HepG2 (cell line): Measurements from ENCODE around the gene FOSB. TPM values are rescaled to one million over a fixed set of nuclear protein-coding genes. Genes with fewer than 3 reads are reported as not detected.

Source experiments
- ATAC-seq: fragments of 200-7000 bp; cut with Tn5 transposase; 3 replicates; pipeline ENCODE4 v1.9.1; 2020; ENCODE audit warnings: mild to moderate bottlenecking, moderate library complexity
- BruUV-seq: library from RNA; stranded (reverse); fragments of 400-500 nt; replicated peaks from 2 replicates; lab custom pipeline; 2021; lab: Mats Ljungman, UMichigan
- CTCF ChIA-PET: fragments of 300-600 bp; formaldehyde crosslinking; extraction: SDS; loops from one replicate; lab custom pipeline; 2021; ENCODE audit warnings: low total read pairs, inconsistent platforms, low intra/inter-chr PET ratio; lab: Yijun Ruan, JAX
- POLR2A ChIA-PET: fragments of 350-600 bp; sonication (Branson Sonifier 250); formaldehyde crosslinking; loops from one replicate; lab custom pipeline; 2020; ENCODE audit warnings: antibody characterized with exemption, inconsistent platforms; lab: Yijun Ruan, JAX
- DNase-seq: peaks from one replicate; pipeline ENCODE4 v3.0.0-alpha.2; 2015; ENCODE audit warnings: low spot score
- FAIRE-seq: peaks from 3 replicates; lab custom pipeline; 2011; peaks lifted over from hg19 to GRCh38; lab: Jason Lieb, UNC
- H2AFZ ChIP-seq: one replicate; pipeline ENCODE4 v1.6.1; 2011; ENCODE audit warnings: low read length, inconsistent platforms
- H3K27ac ChIP-seq: fragments of 300-600 bp; 3 replicates; pipeline ENCODE4 v1.8.0; 2011; ENCODE audit warnings: mixed run types, mild to moderate bottlenecking, mixed read lengths, low read length, inconsistent platforms; ENCODE audit not compliant: insufficient read depth; ENCODE audit errors: extremely low read length
- H3K27me3 ChIP-seq, 2 experiments: fragments of 200-600 bp in 1 of 2; 2 replicates in 1 of 2; 3 replicates in 1 of 2; pipeline versions ENCODE4 v1.6.0 to v1.8.0; 2011; ENCODE audit warnings: low read length in 2 of 2, mild to moderate bottlenecking in 2 of 2, moderate library complexity in 2 of 2, inconsistent platforms in 1 of 2; ENCODE audit not compliant: insufficient read depth in 2 of 2, control insufficient read depth in 1 of 2
- H3K36me3 ChIP-seq, 2 experiments: fragments of 200-600 bp in 1 of 2; replicated peaks in 1 of 2; 2 replicates in 1 of 2; 3 replicates in 1 of 2; pipeline versions ENCODE4 v1.5.1 to v1.8.0; 2011; ENCODE audit warnings: low read length in 2 of 2, inconsistent platforms in 1 of 2; ENCODE audit not compliant: insufficient read depth in 2 of 2, control insufficient read depth in 1 of 2
- H3K4me1 ChIP-seq: 2 replicates; pipeline ENCODE4 v1.5.1; 2012; ENCODE audit warnings: low read length, inconsistent platforms; ENCODE audit not compliant: insufficient read depth
- H3K4me2 ChIP-seq: 2 replicates; pipeline ENCODE4 v1.6.0; 2011; ENCODE audit warnings: low read depth, low read length, inconsistent platforms
- H3K4me3 ChIP-seq, 3 experiments: fragments of 200-600 bp in 1 of 3; sonication (generic), shearing (Covaris generic) in 1 of 3; replicated peaks in 1 of 3; 2 replicates each; pipeline ENCODE4 v1.5.1; 2011 to 2016; ENCODE audit warnings: low read length in 3 of 3, inconsistent platforms in 2 of 3, low read depth in 2 of 3, mild to moderate bottlenecking in 2 of 3, control low read depth in 1 of 3, mixed read lengths in 1 of 3; ENCODE audit not compliant: insufficient read depth in 1 of 3
- H3K79me2 ChIP-seq: one replicate; pipeline ENCODE4 v1.6.1; 2011; ENCODE audit warnings: low read length, inconsistent platforms; ENCODE audit not compliant: insufficient read depth
- H3K9ac ChIP-seq: 2 replicates; pipeline ENCODE4 v1.6.0; 2011; ENCODE audit warnings: mild to moderate bottlenecking, low read depth, low read length, inconsistent platforms; ENCODE audit not compliant: insufficient read depth
- H3K9me3 ChIP-seq: 2 replicates; pipeline ENCODE4 v1.5.1; 2012; ENCODE audit warnings: mild to moderate bottlenecking, low read length
- H4K20me1 ChIP-seq: 2 replicates; pipeline ENCODE4 v1.6.0; 2011; ENCODE audit warnings: inconsistent platforms, mild to moderate bottlenecking, low read length, moderate library complexity; ENCODE audit not compliant: insufficient read depth
- DNMT1 ChIP-seq: sonication (generic); formaldehyde crosslinking; IDR thresholded peaks from 2 replicates; pipeline ENCODE4 v1.5.1; 2020; ENCODE audit warnings: mild to moderate bottlenecking, missing genetic modification reagents
- MATR3 ChIP-seq: sonication (generic); formaldehyde crosslinking; IDR thresholded peaks from 2 replicates; pipeline ENCODE4 v1.4.0; 2020; ENCODE audit warnings: missing genetic modification reagents
- SSRP1 ChIP-seq: IDR thresholded peaks from 2 replicates; pipeline ENCODE4 v1.6.1; 2016; ENCODE audit warnings: control low read depth
- ZNF121 ChIP-seq: sonication (generic); formaldehyde crosslinking; IDR thresholded peaks from 2 replicates; pipeline ENCODE4 v1.5.0; 2020; ENCODE audit warnings: mild to moderate bottlenecking, missing genetic modification reagents
- ZNF367 ChIP-seq: sonication (generic); formaldehyde crosslinking; IDR thresholded peaks from 2 replicates; pipeline ENCODE4 v1.4.0; 2020; ENCODE audit warnings: missing genetic modification reagents, borderline replicate concordance
- ZNF460 ChIP-seq: sonication (generic); formaldehyde crosslinking; IDR thresholded peaks from 2 replicates; pipeline ENCODE4 v1.5.1; 2020; ENCODE audit warnings: missing genetic modification reagents, mild to moderate bottlenecking, borderline replicate concordance
- ZNF629 ChIP-seq: sonication (generic); formaldehyde crosslinking; conservative IDR thresholded peaks from 2 replicates; pipeline ENCODE4 v1.5.0; 2020; ENCODE audit warnings: missing genetic modification reagents
- ZNF7 ChIP-seq: IDR thresholded peaks from 2 replicates; pipeline ENCODE4 v1.6.1; 2016; ENCODE audit warnings: missing biosample characterization, missing genetic modification reagents
- ZNF850 ChIP-seq: sonication (generic); formaldehyde crosslinking; conservative IDR thresholded peaks from 2 replicates; pipeline ENCODE4 v1.9.0; 2021; ENCODE audit warnings: mild to moderate bottlenecking, missing genetic modification reagents
- WGBS: methylation state at CpG from one replicate; pipeline ENCODE4 v1.1.6; 2017; ENCODE audit warnings: low lambda C conversion rate; 5-methylcytosine and 5-hydroxymethylcytosine counted together
- in situ Hi-C: cut with HindIII; loops from 2 replicates; pipeline ENCODE4 v1.10.0; 2017; ENCODE audit warnings: low pct_unique_long_range_greater_than_20kb; ENCODE audit not compliant: extremely low pct_ligation_motif_present
- intact Hi-C: fragments of 100-400 bp; cut with micrococcal nuclease; formaldehyde crosslinking; loops from one replicate; pipeline ENCODE4 v1.10.0; 2022; ENCODE audit not compliant: unreplicated experiment
- polyA plus RNA-seq, 8 experiments: library from polyadenylated mRNA; depleted of rRNA in 3 of 8; stranded (reverse) in 7 of 8; unstranded in 1 of 8; fragments of >200 nt; fragmentation: Illumina TruSeq in 4 of 8; extraction: Trizol in 4 of 8; gene quantifications; 2 replicates each; pipeline versions ENCODE4 v1.2.1 to v1.2.3, GENCODE V29; 2011 to 2016; ENCODE audit warnings: low read depth in 4 of 8, missing spikeins in 1 of 8, mixed read lengths in 1 of 8; ENCODE audit not compliant: insufficient read depth in 1 of 8
- total RNA-seq, 5 experiments: library from RNA; depleted of rRNA; stranded (reverse); fragments of >200 nt; fragmentation: Illumina TruSeq; extraction: Trizol; gene quantifications; 2 replicates each; pipeline ENCODE4 v1.2.3, GENCODE V29; 2016; ENCODE audit warnings: low read depth in 1 of 5
- TF ChIP-seq, protein P1 (sequence below): sonication (generic); formaldehyde crosslinking; IDR thresholded peaks from 2 replicates; pipeline ENCODE4 v1.9.0; 2021; ENCODE audit warnings: missing genetic modification reagents, mild to moderate bottlenecking, borderline replicate concordance

Gene FOSB
- total and polyA plus RNA-seq, 2 of the 13 experiments (the other 11 are each of a cell fraction or from before 2014, with no cell fraction given), result 2.8 to 6.0 TPM

DNA sequence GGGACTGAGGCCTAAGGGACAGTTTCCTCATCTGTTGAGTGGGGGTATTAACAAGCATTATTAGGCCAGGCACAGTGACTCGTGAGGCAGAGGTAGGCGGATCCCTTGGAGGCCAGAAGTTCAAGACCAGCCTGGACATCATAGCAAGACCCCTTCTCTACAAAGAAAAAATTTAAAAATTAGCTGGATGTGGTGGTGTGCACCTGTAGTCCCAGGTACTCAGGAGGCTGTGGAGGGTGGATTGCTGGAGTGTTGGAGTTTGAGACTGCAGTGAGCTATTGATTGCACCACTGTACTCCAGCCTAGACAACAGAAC is 11.3 kb upstream of the FOSB start:
- no peaks in the 10 kb centered on the region for H4K20me1 ChIP-seq
- H3K4me1 ChIP-seq, result peaks cover 74% of the 10 kb centered on the region
- TF ChIP-seq ZNF460 (0 out of 2 replicates have a peak, but pooled peaks have one; percentile 35), ZNF121 (CRISPR knock-in tag) (peak; percentile 92), SSRP1 (CRISPR knock-in tag) (no peak), DNMT1 (CRISPR knock-in tag) (no peak), MATR3 (CRISPR knock-in tag) (no peak), ZNF7 (CRISPR knock-in tag) (no peak), ZNF629 (CRISPR knock-in tag) (peak; percentile 39; the same call in 1 of the 2 replicates), ZNF850 (CRISPR knock-in tag) (no peak), ZNF367 (no peak)
- TF ChIP-seq, protein P1, sequence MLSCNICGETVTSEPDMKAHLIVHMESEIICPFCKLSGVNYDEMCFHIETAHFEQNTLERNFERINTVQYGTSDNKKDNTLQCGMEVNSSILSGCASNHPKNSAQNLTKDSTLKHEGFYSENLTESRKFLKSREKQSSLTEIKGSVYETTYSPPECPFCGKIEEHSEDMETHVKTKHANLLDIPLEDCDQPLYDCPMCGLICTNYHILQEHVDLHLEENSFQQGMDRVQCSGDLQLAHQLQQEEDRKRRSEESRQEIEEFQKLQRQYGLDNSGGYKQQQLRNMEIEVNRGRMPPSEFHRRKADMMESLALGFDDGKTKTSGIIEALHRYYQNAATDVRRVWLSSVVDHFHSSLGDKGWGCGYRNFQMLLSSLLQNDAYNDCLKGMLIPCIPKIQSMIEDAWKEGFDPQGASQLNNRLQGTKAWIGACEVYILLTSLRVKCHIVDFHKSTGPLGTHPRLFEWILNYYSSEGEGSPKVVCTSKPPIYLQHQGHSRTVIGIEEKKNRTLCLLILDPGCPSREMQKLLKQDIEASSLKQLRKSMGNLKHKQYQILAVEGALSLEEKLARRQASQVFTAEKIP (CRISPR knock-in tag), result no peak
- ATAC-seq (no peak), FAIRE-seq (no peak), DNase-seq (no peak)
- H2AFZ ChIP-seq, result no peak overlapping the region
- H3K27ac ChIP-seq, result no peak overlapping the region
- H3K9me3 ChIP-seq, result no peaks in the 10 kb centered on the region
- H3K27me3 ChIP-seq, result peaks cover 0 to 10% of the 10 kb centered on the region in 2 experiments; a peak in 2 of 5 replicates
- WGBS, result 0% methylated on average over 2 of the region's 2 CpGs
- peak overlapping the region; percentile 83 for H3K4me2 ChIP-seq
- in situ Hi-C loops (no loop called here), intact Hi-C loops (no loop called here)
- H3K36me3 ChIP-seq, result no peaks in the 10 kb centered on the region
- no TSS peak for BruUV-seq
- CTCF ChIA-PET, result no interaction called here
- H3K9ac ChIP-seq, result peak overlapping the region; percentile 73; the same call in 1 of the 2 replicates
- no peaks in the 10 kb centered on the region for H3K79me2 ChIP-seq
- POLR2A ChIA-PET, result interaction anchor here (0.9 to 2.0 kb wide), 3 partner anchors 11 to 52 kb away, joined by 3 to 22 read pairs (median 6); partner anchors contain the start of gene FOSB
- H3K4me3 ChIP-seq, result peak overlapping the region in 1 of 3 experiments; percentile 71; a peak in 2 of 6 replicates
